NOMO-1 (cell line): Measurements from ENCODE around the gene OR8D1.
A peak's percentile ranks its signal among the peaks of the same experiment; 100 is the strongest.

Experiments used
- DNase-seq, 2 experiments: peaks; one replicate each; lab custom pipeline; 2025; ENCODE audit not compliant: unreplicated experiment in 2 of 2; lab: John Stamatoyannopoulos, UW

The OR8D1 gene

GRCh38 chr11:124313849-124314248 lies at the start of gene OR8D1:
Gene OR8D1, minus strand, starts transcription at chr11:124313949. Its CDS starts 3,183 bp downstream, at chr11:124310766.
- DNase-seq = no peak

GRCh38 chr11:124359566-124359965 lies 45.8 kb upstream of the OR8D1 start:
- peak; percentile 4 to 5 for DNase-seq

GRCh38 chr11:124346311-124346955 lies 32.7 kb upstream of the OR8D1 start:
- peak in 1 of 2 experiments; percentile 50 for DNase-seq

- no peak for DNase-seq
Observed at GRCh38 chr11:124344346-124344745, 30.6 kb upstream of the OR8D1 start.

GRCh38 chr11:124340142-124340447 lies 26.3 kb upstream of the OR8D1 start:
- DNase-seq = no peak

GRCh38 chr11:124339396-124340141 lies 25.8 kb upstream of the OR8D1 start:
- DNase-seq = peak; percentile 15 to 64

GRCh38 chr11:124331873-124332272 lies 18.1 kb upstream of the OR8D1 start:
- DNase-seq = no peak

- DNase-seq = peak; percentile 81 to 96
Observed at GRCh38 chr11:124329787-124330478, 16.2 kb upstream of the OR8D1 start.

GRCh38 chr11:124327775-124328174 lies 14.0 kb upstream of the OR8D1 start:
- no peak for DNase-seq

- no peak for DNase-seq
Observed at GRCh38 chr11:124322356-124322755, 8.6 kb upstream of the OR8D1 start.

GRCh38 chr11:124320097-124320496 lies 6.3 kb upstream of the OR8D1 start, which contains the start of gene OR8D2:
Gene OR8D2, minus strand, starts transcription at chr11:124320197. Its CDS starts 0 bp downstream, at chr11:124320197.
- no peak for DNase-seq

- DNase-seq = no peak
Observed at GRCh38 chr11:124315052-124315451, 1.3 kb upstream of the OR8D1 start.

GRCh38 chr11:124313131-124313530 lies 618 bp downstream of the OR8D1 start:
- no peak for DNase-seq

- no peak for DNase-seq
Observed at GRCh38 chr11:124311670-124312069, 2.1 kb downstream of the OR8D1 start.

GRCh38 chr11:124311269-124311668 lies 2.5 kb downstream of the OR8D1 start:
- no peak for DNase-seq

- no peak for DNase-seq
Observed at GRCh38 chr11:124310721-124311120, 3.0 kb downstream of the OR8D1 start.

GRCh38 chr11:124307093-124307492 lies 6.7 kb downstream of the OR8D1 start:
- no peak for DNase-seq

- no peak for DNase-seq
Observed at GRCh38 chr11:124302347-124303125, 11.2 kb downstream of the OR8D1 start.

GRCh38 chr11:124301548-124301947 lies 12.2 kb downstream of the OR8D1 start:
- peak in 1 of 2 experiments; percentile 41 for DNase-seq

GRCh38 chr11:124297921-124298320 lies 15.8 kb downstream of the OR8D1 start:
- no peak for DNase-seq

GRCh38 chr11:124296016-124296415 lies 17.7 kb downstream of the OR8D1 start:
- no peak for DNase-seq
